ENCODE measurements around the gene NOS1AP. TPM values are rescaled to one million over a fixed set of nuclear protein-coding genes. Genes with fewer than 3 reads are reported as not detected.

Gene NOS1AP
- total RNA-seq, 1 donor from 2014 or later: 4.9 TPM

DNA sequence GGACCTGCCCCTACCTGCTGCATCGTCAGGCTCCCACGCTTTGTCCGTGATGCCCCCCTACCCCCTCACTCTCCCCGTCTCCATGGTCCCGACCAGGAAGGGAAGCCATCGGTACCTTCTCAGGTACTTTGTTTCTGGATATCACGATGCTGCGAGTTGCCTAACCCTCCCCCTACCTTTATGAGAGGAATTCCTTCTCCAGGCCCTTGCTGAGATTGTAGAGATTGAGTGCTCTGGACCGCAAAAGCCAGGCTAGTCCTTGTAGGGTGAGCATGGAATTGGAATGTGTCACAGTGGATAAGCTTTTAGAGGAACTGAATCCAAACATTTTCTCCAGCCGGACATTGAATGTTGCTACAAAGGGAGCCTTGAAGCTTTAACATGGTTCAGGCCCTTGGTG, 298.3 kb downstream of the NOS1AP start:
- Histone ChIP-seq H3K36me3 (no peaks in the 10 kb centered on the region), H3K27ac (no peak overlapping the region), H3K4me1 (no peaks in the 10 kb centered on the region), H3K9me3 (no peaks in the 10 kb centered on the region), H3K27me3 (no peaks in the 10 kb centered on the region), H3K4me3 (no peak overlapping the region)
- peak; percentile 72 for ATAC-seq
- intact Hi-C loops (cut with DNase I): no loop called here
- TF ChIP-seq, protein P1, sequence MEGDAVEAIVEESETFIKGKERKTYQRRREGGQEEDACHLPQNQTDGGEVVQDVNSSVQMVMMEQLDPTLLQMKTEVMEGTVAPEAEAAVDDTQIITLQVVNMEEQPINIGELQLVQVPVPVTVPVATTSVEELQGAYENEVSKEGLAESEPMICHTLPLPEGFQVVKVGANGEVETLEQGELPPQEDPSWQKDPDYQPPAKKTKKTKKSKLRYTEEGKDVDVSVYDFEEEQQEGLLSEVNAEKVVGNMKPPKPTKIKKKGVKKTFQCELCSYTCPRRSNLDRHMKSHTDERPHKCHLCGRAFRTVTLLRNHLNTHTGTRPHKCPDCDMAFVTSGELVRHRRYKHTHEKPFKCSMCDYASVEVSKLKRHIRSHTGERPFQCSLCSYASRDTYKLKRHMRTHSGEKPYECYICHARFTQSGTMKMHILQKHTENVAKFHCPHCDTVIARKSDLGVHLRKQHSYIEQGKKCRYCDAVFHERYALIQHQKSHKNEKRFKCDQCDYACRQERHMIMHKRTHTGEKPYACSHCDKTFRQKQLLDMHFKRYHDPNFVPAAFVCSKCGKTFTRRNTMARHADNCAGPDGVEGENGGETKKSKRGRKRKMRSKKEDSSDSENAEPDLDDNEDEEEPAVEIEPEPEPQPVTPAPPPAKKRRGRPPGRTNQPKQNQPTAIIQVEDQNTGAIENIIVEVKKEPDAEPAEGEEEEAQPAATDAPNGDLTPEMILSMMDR (IDR thresholded peaks at IDR 0.05): no peak
- DNase-seq: no peak

DNA sequence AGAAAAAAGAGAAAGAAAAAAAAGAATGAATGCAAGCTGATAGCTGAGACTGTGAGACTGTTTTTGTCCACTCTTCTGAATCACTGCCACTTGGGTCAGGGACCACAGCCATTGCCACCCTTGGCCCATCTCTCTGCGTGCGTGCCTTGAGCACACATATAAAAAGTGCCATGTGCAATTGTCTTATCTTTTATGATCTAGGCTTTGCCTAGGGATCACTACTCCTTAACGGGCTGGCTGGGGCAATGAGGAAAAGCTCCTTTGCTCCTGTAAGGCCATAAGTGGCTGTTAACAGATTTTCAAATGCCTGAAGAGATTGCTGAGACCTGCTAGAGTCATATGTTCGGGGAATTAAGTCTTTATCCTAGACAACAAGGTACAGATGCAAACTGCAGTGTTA, 299.0 kb downstream of the NOS1AP start:
- no peaks in the 10 kb centered on the region for H3K4me1 ChIP-seq
- no peaks in the 10 kb centered on the region for H3K9me3 ChIP-seq
- H3K27ac ChIP-seq: no peak overlapping the region
- intact Hi-C loops (cut with DNase I): no loop called here
- H3K36me3 ChIP-seq: no peaks in the 10 kb centered on the region
- H3K27me3 ChIP-seq: no peaks in the 10 kb centered on the region
- DNase-seq (no peak), ATAC-seq (no peak)
- H3K4me3 ChIP-seq: no peak overlapping the region
- TF ChIP-seq, protein P1 (IDR thresholded peaks at IDR 0.05): no peak

DNA sequence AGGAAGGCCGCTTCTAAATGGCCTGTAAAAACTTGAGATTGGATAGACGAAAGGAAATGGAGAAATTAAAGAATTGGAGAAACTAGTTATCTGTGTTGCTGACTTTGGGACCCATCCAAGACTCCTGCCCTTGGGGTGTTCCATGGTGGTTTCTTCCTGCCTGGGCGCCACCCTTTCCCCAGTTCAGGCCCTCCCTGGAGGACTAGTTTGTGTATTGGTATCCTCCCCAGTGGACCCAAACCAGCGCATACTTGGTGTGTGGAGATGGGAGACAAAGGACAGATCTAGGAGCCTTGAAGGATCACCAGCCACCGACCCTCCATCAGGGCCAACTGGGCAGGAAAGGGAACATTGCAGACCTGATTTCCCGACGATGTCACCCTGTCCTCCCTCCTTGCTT, 300.1 kb downstream of the NOS1AP start:
- ATAC-seq: no peak
- DNase-seq: no peak
- no peaks in the 10 kb centered on the region for H3K27me3 ChIP-seq
- intact Hi-C loops (cut with DNase I): no loop called here
- no peaks in the 10 kb centered on the region for H3K36me3 ChIP-seq
- no peak overlapping the region for H3K27ac ChIP-seq
- no peaks in the 10 kb centered on the region for H3K4me1 ChIP-seq
- H3K9me3 ChIP-seq: no peaks in the 10 kb centered on the region
- TF ChIP-seq, protein P1 (IDR thresholded peaks at IDR 0.05): no peak
- H3K4me3 ChIP-seq: no peak overlapping the region

DNA sequence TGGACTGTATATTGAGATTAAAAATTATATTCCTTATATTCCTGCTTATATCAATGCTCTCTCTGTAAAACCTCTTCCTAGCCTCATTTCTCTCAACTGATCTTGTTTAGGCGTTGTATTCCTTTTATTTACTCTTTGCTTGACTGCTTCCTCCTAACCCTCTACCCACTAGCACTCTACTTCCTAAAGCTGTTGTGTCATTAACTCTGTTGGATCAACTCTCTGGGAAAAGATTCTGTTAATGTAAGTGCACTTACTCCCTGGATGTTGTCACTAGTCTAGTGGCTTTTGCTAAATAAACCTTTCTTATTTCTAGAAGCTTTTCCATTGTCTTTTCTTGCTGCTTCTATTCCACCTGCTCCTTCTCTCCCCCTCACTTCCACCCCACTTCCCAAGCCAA, 300.7 kb downstream of the NOS1AP start:
- Histone ChIP-seq H3K36me3 (no peaks in the 10 kb centered on the region), H3K27me3 (no peaks in the 10 kb centered on the region), H3K4me1 (no peaks in the 10 kb centered on the region), H3K9me3 (no peaks in the 10 kb centered on the region), H3K4me3 (no peak overlapping the region), H3K27ac (no peak overlapping the region)
- DNase-seq (no peak), ATAC-seq (no peak)
- TF ChIP-seq, protein P1 (IDR thresholded peaks at IDR 0.05): no peak
- intact Hi-C loops (cut with DNase I): no loop called here

DNA sequence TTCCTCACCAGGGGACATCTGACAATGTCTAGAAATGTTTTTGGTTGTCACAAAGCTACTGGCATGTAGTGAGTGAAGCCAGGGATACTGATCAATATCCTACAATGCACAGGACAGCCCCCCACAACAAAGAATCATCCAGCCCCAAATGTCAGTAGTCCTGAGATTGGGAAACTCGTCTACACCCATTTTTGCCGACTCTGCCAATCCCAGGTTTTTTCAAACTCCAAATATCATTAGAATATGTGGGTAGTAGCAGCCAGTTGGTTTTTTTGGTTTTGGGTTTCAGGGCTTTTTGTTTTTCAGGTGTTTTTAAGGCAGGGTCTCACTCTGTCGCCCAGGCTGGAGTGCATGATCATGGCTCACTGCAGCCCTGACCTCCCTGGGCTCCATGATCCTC, 301.2 kb downstream of the NOS1AP start:
- H3K9me3 ChIP-seq: no peaks in the 10 kb centered on the region
- intact Hi-C loops (cut with DNase I): no loop called here
- ATAC-seq (no peak), DNase-seq (no peak)
- no peaks in the 10 kb centered on the region for H3K27me3 ChIP-seq
- TF ChIP-seq, protein P1 (IDR thresholded peaks at IDR 0.05): no peak
- no peaks in the 10 kb centered on the region for H3K36me3 ChIP-seq
- H3K4me1 ChIP-seq: no peaks in the 10 kb centered on the region
- no peak overlapping the region for H3K27ac ChIP-seq
- H3K4me3 ChIP-seq: no peak overlapping the region

DNA sequence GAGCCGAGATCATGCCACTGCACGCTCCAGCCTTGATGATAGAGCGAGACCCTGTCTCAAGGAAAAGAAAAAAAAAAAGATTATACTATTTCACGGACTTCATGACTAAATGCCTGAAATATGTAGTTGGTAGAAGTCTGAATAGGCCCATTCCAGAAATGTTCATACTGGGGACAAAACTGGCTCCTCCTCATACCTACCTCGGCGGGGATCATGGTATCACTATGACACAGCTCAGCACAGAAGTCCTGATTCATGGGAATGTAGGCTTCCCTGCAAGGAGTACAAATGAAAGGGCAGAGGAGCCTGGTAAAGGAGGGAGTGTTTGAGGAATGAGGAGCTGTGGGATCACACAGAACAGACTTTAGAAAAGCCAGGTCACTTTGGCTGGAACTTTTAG, 302.1 kb downstream of the NOS1AP start:
- TF ChIP-seq, protein P1 (IDR thresholded peaks at IDR 0.05): no peak
- ATAC-seq (no peak), DNase-seq (no peak)
- Histone ChIP-seq H3K36me3 (no peaks in the 10 kb centered on the region), H3K27me3 (no peaks in the 10 kb centered on the region), H3K4me3 (no peak overlapping the region), H3K27ac (no peak overlapping the region), H3K9me3 (no peaks in the 10 kb centered on the region), H3K4me1 (no peaks in the 10 kb centered on the region)
- intact Hi-C loops (cut with DNase I): no loop called here

Data from upper lobe of right lung (tissue), 1 donor.